ENCODE results near the gene CCR5AS.
"Not testable (repeated sequence)": the region's sequence is repeated elsewhere in the genome, so short reads cannot be mapped to it uniquely, and the experiment has no call there.

DNA sequence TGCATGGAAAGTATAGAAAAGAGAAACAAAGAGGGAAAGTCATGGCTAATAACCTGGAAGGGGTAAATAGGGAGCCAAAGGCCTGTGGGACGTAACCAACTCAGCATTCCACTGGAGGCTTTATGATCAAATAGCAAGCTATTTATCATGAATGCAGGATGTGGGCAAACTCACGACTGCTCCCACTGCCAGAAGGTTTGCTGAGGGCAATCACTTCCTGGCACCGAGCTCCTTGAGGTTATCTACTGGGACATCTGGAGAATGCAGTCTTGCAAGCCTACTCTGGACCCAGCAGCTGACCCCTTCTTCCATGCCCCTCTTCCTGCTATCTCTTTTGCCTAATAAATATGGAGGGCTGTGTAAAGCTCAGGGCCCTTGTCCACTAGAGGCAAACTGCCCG, 19.6 kb upstream of the CCR5AS start:
- TF ChIP-seq POLR2A (IDR thresholded peaks at IDR 0.05; ENCODE audit: low read length); GATA1 (IDR thresholded peaks at IDR 0.05; ENCODE audit: low read depth, low read length): not testable (repeated sequence)

All from erythroblast (primary cell).